22Rv1 (cell line): ENCODE measurements around the gene KIAA1671.
A peak's percentile ranks its signal among the peaks of the same experiment; 100 is the strongest.

Source experiments
- H3K27ac ChIP-seq: fragments of 450-650 bp; 2 replicates; pipeline ENCODE4 v1.5.1; 2017
- CTCF ChIP-seq: fragments of 450-650 bp; IDR thresholded peaks from 2 replicates; pipeline ENCODE4 v1.5.1; 2017; ENCODE audit warnings: mild to moderate bottlenecking
- ZFX ChIP-seq: fragments of 450-650 bp; IDR thresholded peaks from 2 replicates; pipeline ENCODE4 v1.6.1; 2017; ENCODE audit warnings: antibody characterized with exemption, borderline replicate concordance

The KIAA1671 gene

GRCh38 chr22:25085930-25086901, 133.7 kb downstream of the KIAA1671 start:
- TF ChIP-seq ZFX (no peak), CTCF (no peak)
- H3K27ac ChIP-seq: 0 out of 2 replicates have a peak overlapping the region, but pooled peaks have one; percentile 29

DNA sequence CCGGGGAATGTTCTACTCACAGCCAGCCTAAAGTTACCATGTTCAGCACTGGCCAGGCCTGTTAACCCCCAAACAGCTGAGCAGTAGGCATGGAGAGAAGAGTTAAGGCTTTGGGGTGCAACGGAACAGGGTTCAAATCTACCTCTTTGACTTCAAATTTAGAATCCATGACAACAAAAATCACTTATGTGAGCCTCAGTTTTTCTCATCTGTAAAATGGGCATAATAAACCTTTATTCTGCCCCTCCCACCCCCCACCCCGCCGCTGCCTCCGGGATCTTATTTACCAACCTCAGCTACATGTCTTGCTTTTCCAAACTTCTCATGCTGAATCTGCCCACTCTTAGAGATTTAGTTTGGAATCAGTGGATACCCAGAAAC, 134.4 kb downstream of the KIAA1671 start:
- no peak for TF ChIP-seq CTCF
- no peak for TF ChIP-seq ZFX
- no peak overlapping the region for H3K27ac ChIP-seq

DNA sequence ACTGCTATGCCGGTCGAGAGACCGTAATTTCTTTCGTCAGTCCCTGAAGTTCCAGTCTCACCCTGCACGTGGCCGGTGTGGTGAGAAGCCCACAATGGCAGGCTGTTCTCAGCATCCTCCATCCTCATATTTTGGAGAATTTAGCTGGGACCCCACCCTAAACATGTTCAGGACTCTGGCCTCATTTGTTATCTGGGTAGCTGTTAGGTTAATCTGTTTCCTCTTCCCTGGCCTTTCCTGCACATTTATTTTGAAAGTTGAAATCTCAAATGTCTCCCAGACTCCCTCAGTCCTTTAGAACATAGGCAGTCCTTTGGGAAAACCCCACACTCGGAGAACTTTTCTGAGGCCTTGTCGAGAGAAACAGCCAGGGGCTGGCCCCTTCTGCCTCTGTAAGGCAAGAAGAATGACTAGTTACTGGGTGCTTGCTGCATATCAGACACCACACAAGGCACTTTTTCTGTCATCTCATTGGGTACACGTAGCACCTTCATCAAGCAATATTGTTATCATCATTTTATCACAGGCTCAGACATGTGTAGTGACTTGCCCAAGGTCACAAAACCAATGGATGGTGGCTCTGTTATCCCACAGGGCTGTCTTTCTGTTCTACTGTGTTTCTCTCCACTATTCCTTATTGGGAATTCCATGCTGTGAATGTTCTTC, 137.8 kb downstream of the KIAA1671 start:
- H3K27ac ChIP-seq: no peak overlapping the region
- TF ChIP-seq CTCF: no peak
- TF ChIP-seq ZFX: no peak

DNA sequence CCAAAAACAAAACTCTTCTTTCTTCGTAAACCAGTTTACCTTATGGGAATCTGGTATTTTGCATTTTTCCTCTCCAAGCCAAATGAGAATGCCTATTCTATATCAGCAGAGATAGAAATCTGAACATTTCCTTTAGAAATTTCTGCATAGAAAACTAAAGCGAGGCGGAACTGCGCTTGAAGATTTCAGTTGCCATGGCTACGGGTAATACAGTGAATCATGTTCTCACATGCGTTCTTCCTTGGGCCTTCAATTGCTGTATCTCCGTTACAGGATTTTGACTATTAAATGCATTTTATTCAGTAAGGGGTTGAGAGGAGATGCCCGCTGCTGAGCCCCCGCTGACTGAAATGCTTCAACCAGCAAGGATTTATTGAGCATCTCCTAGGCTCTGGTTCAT, 138.9 kb downstream of the KIAA1671 start:
- H3K27ac ChIP-seq: no peak overlapping the region
- TF ChIP-seq CTCF (no peak), ZFX (no peak)

DNA sequence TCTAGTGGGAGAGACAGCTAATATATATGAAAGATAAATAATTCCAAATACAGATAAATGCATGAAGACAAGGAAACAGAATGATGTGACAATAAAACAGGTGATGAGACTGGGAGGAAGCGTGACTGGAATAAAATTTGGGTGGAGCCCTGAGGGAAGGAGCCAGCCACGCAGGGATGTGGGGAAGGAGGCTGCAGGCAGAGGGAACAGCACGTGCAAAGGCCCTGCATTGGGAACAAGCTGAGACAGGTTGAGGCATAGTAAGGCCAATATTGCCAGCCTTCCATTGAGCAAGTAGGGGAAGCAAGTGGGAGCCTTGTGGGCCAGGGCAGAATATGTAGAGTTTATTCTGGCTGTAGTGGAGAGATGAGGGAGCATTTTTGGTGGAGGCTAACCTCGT, 139.6 kb downstream of the KIAA1671 start:
- no peak for TF ChIP-seq CTCF
- TF ChIP-seq ZFX: no peak
- H3K27ac ChIP-seq: no peak overlapping the region

- TF ChIP-seq ZFX: no peak
- H3K27ac ChIP-seq: no peak overlapping the region
These were observed 142.1 kb downstream of the KIAA1671 start for GRCh38 chr22:25094579-25094978.

- H3K27ac ChIP-seq: no peak overlapping the region
- TF ChIP-seq CTCF (no peak), ZFX (no peak)
These were observed 143.4 kb downstream of the KIAA1671 start for GRCh38 chr22:25095869-25096268.
